ENCODE measurements around the gene HIPK3.

DNA sequence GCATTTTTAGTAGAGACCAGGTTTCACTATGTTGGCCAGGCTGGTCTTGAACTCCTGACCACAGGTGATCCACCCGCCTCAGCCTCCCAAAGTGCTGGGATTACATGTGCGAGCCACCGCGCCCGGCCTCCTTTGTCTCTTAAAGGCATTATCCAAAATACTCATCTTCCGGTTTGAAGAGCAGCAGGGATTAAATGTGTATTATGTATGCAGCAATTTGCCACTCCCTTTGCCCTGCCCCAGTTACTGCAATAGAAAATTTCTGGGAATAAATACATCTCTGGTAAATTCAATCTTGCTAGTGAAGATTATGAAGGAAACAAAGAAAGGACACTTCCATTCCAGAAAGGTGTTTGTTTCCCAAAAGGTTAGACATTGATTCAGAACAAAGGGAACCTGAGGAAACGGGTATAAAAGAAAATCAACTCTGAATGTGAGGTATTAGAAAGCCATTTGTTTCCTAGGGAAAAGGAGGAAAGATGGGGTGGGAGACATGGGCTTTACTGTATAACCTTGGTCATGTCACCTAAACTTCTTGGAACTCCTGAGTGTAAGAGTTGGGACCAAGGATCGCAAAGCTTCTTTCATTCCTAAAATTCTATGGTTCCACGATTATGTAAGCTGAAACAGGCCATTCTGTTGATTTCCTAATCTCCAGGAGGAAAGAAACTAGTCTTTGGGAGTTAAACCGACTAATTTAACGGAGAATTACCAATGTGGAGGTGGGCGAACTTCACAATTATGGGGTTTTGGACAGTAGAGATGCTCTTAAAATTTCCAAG, 959 bp upstream of the HIPK3 start:
- TF ChIP-seq CTCF (IDR thresholded peaks at IDR 0.05; ENCODE audit: low read depth, low read length) = no peak
- no peak for TF ChIP-seq EZH2phosphoT487 (IDR thresholded peaks at IDR 0.05; ENCODE audit: low read depth)

All from OCI-LY3 (cell line).